IPS DF 19.7 (cell line): ENCODE data around the gene JMY.

ENCODE experiments used
- DNase-seq: peaks from one replicate; pipeline ENCODE4 v3.0.0-alpha.2; 2013; ENCODE audit warnings: low read depth, low spot score

Gene JMY, protein sequence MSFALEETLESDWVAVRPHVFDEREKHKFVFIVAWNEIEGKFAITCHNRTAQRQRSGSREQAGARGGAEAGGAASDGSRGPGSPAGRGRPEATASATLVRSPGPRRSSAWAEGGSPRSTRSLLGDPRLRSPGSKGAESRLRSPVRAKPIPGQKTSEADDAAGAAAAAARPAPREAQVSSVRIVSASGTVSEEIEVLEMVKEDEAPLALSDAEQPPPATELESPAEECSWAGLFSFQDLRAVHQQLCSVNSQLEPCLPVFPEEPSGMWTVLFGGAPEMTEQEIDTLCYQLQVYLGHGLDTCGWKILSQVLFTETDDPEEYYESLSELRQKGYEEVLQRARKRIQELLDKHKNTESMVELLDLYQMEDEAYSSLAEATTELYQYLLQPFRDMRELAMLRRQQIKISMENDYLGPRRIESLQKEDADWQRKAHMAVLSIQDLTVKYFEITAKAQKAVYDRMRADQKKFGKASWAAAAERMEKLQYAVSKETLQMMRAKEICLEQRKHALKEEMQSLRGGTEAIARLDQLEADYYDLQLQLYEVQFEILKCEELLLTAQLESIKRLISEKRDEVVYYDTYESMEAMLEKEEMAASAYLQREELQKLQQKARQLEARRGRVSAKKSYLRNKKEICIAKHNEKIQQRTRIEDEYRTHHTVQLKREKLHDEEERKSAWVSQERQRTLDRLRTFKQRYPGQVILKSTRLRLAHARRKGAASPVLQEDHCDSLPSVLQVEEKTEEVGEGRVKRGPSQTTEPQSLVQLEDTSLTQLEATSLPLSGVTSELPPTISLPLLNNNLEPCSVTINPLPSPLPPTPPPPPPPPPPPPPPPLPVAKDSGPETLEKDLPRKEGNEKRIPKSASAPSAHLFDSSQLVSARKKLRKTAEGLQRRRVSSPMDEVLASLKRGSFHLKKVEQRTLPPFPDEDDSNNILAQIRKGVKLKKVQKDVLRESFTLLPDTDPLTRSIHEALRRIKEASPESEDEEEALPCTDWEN

GRCh38 chr5:79235634-79236361, at the start of gene JMY:
JMY (plus strand) TSS chr5:79236131; CDS start chr5:79236651, 520 bp downstream.
- DNase-seq: no peak

DNA sequence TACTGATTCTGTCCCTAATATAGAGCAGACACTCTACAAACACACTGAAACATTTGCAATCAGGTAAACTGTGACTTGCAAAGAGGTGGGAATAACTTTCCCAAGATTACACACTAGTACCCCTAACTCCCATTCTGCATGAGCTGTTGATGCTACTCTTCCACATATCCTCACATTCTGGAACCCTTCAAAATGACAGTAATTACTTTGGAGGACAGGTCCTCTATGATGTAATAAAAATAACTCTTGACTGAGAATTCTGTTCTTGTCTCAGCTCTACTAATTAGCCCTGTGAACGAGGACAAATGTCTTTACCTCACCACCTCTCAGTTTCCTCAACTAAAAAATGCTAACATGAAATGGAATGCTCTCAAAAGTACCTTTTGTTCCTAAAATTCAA, 49.5 kb upstream of the JMY start:
- DNase-seq: no peak

DNA sequence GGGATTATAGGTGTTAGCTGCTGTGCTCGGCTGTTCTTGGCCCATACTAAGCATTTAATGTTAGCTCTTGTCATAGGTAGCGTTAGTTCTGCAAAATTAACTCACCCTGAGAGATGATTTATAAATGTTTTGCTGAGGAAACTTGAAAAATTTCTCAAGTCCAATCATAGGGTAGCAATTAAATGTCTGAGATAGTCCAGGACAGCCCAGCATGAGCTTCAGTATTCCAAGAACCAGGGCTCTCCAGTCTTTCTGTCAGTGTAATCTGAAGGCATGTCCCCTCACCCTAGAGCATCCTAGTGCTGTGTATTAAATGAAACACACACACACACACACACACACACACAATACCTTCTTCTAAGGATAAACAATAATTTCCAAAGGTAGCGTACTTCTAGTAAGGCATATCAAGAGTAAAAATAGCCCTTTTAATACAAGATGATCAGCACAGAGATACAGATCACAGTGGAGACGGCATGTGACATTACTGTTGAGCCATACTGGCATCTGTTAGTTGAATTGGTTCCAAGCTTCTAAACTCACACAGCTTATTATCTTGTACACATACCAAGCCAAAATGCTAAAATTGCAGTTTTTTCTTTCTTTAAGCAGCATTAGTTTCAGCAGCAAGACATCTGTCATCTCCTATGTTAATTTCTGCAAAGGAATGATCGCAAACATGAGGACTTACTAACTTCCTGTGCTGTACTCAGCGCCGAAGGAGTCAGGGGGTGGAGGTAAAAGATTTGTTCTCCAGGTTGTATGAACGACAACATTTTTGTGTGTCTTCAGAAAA, 46.3 kb upstream of the JMY start:
- DNase-seq: no peak

GRCh38 chr5:79190235-79190529, 45.7 kb upstream of the JMY start:
- no peak for DNase-seq

DNA sequence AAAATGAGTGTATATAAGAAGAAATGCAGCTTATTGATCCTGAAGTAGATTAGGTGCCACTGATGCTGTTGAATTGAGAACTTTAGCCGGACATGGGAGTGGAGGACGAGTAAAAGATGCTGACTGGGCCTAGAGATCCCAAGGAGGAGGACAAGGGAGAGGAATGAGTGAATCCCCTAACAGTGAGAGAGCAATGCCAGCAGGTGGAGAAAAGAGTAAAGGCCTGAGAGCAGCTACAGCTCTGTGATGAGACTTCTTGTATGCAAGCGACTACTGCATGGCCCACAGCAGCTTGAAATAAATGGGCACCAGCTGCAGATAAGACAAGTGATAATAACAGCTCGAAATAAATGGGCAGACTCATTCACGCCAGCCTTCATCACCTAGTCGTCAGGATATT, 44.5 kb upstream of the JMY start:
- DNase-seq: peak; percentile 9

DNA sequence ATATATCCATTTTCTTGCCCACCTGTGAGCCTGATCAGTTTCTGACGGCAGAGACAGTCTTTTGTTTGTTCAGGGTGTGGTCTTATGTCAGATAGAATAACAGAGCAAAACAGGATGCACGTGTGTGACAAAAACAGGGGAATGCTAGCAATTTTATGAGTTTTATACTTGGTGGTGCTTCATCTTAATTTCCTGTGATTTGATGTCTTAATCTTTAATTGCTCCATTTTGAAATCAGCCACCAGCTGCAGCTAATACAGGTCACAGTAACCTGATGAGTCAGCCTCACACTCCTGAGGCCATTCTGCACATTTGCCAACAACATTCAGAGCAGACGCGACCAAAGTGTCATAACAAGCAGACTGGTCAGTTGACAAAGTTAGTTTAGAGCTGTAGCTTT, 42.3 kb upstream of the JMY start:
- DNase-seq: no peak

DNA sequence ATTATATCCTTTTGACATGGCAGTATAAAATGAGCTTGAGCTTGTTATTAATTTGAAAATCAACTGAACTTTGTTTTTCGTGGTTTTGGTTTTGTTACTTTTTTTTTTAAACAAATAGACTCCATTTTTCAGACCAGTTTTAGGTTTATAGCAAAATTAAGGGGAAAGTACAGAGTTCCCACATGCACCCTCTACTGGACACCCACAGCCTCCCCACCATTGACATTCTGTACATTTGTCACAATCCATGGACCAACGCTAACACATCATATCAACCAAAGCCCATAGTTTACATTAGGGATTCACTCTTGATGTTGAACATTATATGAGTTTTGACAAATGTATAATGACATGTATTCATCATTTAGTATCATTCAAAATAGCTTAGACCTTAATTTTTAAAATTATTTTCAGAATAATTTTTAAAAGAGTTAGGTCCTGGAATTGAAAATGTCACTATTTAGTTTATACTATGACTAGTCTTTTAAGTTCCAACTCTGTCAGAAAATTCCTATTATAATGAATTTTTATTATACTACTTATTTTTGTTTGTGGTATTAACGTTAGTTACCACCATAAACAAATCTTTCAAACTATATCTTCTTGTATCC, 35.3 kb upstream of the JMY start:
- no peak for DNase-seq

GRCh38 chr5:79201206-79201605, 34.7 kb upstream of the JMY start:
- no peak for DNase-seq

GRCh38 chr5:79202076-79202475, 33.9 kb upstream of the JMY start:
- no peak for DNase-seq

DNA sequence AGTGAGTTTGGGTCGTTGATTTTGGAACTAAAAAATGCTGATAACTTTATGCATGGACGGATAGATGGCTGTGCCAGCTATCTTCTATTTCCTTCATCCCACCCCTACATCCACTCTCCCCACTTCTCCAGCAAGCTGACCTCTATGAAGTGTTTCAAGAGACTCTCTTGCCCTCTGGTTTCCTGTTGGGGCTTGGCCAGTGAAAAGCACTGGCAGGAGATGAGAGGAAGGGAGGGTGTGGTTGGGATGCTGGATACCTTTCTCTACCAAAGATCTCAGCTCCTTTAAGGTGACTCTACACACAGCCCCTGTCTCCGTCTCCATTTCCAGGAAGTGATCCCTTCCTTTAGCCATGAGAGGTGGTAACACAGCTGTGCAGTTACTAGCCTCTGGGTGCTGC, 30.0 kb upstream of the JMY start:
- no peak for DNase-seq

DNA sequence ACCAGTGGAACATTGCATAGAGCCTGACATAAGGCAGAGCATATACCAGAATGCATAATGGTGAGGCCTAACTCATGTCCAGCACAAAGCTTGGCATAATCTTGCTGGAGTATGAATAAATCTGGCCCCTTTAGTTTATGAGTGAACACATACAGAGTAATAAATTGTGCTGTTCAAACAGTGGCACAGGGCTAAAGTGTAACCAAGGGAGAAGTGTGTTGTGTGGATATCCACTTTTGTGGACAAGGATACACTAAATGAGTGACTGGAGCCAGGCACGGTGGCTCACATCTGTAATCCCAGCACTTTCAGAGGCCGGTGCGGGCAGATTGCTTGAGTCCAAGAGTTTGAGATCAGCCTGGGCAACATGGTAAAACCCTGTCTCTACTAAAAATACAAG, 29.4 kb upstream of the JMY start:
- no peak for DNase-seq

DNA sequence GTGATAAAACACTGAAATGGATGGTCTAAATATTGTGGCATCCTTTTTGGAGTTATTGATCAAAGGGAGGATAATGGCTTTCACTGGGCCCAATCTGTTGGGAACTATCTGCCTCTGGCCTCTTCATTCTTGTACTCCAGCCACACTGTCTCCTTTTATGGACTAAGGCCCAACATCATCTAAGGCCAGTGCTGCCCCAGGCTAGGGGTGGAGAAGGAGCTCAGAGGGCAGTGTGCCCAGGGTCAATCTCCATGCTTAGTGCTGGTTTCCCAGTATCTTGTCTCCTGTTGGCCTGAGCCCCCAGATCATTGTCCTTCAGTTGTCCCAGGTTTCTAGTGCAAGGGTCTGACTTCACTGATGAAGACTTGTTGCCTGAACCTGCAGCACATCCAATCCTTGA, 26.4 kb upstream of the JMY start:
- DNase-seq: no peak

DNA sequence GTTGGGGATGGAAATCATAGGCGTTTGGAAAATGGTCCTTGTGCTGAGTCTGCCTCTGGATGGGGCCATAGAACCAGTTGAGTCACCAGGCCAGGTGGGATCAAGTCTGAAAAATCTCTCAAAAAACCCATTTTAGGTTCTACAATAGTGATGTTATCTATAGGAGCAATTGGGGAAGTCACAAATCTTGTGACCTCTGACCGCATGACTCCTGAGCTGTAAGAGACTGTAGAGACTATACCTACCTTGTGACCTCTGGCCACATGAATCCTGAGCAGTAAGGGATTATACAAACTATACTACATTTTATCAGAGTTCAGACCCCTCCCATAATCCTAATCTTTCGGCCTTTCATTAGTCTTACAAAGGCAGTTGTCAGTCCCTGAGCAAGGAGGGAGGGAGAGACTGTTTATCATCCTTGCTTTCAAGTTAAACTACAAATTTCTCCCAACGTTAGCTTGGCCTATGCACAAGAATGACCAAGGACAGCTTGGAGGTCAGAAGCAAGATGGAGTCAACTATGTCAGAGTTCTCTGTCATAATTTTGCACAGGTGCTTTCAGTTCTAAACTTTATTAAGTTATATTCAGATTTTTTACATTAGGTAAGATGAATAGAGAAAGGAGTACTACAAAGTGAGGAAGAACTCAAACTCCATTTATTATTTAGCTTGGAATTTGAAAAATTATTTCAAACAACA, 11.5 kb upstream of the JMY start:
- no peak for DNase-seq

DNA sequence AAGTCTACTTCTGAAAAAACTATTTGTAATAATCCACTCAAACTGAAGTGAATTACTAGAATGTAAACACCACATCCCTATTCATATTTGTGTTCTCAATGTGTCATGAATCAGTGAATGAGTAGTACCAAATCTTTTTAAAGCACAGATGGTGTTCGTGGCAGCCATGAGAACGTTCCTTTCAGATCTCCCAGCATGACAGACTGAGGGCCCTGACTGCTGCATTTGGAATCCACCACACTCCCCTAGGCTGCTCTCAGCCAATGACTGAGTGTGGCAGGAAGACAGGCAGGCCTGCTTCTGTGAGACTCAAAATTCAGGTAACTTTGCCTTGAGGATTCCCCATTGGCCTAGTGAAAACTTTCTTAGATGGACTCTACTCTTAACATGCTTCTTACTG, 10.9 kb upstream of the JMY start:
- DNase-seq: no peak

DNA sequence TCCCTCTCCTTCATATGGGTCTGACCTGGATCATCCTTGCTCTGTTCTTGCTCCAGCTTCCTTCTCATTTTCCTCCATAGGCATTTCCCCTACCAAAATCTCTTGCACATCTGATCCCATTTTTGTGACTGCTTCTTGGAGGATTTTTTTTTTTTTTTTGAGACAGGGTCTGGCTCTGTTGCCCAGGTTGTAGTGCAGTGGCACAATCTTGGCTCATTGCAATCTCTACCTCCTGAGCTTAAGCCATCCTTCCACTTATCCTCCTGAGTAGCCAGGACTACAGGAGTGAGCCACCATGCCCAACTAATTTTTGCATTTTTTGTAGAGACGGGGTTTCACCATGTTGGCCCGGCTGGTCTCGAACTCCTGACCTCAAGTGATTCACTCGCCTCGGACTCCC, 10.5 kb upstream of the JMY start:
- no peak for DNase-seq

GRCh38 chr5:79227484-79228025, 8.4 kb upstream of the JMY start:
- no peak for DNase-seq

DNA sequence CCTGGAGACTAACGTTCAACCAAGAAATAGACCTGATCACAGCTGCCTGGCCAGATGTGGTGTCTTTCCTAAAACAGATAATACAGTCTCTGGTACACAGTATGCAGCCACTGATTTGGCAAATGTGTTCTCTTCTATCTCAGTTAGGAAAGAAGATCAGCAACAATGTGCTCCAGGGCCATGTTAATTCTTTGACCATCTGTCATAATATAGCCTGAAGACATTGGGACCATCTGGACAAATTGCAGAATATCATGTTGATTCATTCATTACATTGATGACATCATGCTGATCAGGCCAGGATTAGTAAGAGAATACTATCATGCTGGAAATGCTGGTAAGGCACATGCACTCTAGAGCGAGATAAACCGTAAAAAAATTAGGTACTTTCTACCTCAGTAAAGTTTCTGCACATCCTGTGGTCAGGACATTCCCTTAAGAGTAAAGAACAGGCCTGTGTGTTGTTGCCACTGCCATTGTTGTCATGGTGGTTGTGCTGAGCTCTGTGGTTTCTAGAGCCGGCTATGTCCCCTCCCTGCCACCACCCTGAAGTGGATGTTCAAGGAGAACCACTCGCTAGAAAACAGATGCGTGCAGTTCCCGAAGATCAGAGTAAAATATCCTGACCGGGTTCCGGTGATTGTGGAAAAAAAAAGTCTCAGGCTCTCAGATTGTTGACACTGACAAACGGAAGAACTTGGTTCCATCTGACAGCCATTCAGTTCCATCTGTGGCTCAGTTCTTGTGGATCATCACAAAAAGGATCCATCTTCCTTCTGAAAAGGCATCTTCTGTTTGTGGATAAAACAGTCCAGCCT, 6.4 kb upstream of the JMY start:
- no peak for DNase-seq

- DNase-seq: no peak
These were observed 684 bp upstream of the JMY start for GRCh38 chr5:79235261-79235633.

GRCh38 chr5:79236362-79236969, 535 bp downstream of the JMY start:
- no peak for DNase-seq
